SU-DHL-6 (cell line): ENCODE measurements around the gene PRX.

Experiments used
- H2AFZ ChIP-seq: fragments of 200-600 bp; sonication (generic); 2 replicates; pipeline ENCODE4 v1.6.1; 2014; ENCODE audit warnings: low read depth, mild to moderate bottlenecking, moderate library complexity, mixed read lengths, antibody characterized with exemption, low read length; ENCODE audit not compliant: severe bottlenecking
- H3F3A ChIP-seq: fragments of 200-600 bp; shearing (Covaris generic); 2 replicates; pipeline ENCODE4 v1.6.0; 2016; ENCODE audit warnings: antibody characterized with exemption, mild to moderate bottlenecking; ENCODE audit not compliant: insufficient read depth
- H3K27ac ChIP-seq: fragments of 200-600 bp; sonication (generic); 2 replicates; pipeline ENCODE4 v1.5.1; 2016; ENCODE audit warnings: low read depth, mild to moderate bottlenecking, low read length, moderate library complexity, mixed read lengths
- H3K27me3 ChIP-seq: fragments of 200-600 bp; sonication (generic), shearing (Covaris generic); 2 replicates; pipeline ENCODE4 v1.6.0; 2014; ENCODE audit warnings: mild to moderate bottlenecking, low read length
- H3K36me3 ChIP-seq: fragments of 200-600 bp; sonication (generic); 2 replicates; pipeline ENCODE4 v1.6.1; 2014; ENCODE audit warnings: mild to moderate bottlenecking, low read length, mixed read lengths
- H3K4me2 ChIP-seq: fragments of 300-600, 200-600 bp; shearing (Covaris generic), sonication (generic); 2 replicates; pipeline ENCODE4 v1.6.0; 2014; ENCODE audit warnings: low read length, low read depth, mild to moderate bottlenecking; ENCODE audit not compliant: poor library complexity, severe bottlenecking
- H3K4me3 ChIP-seq: fragments of 200-600 bp; sonication (generic); 2 replicates; pipeline ENCODE4 v1.5.1; 2014; ENCODE audit warnings: antibody characterized with exemption, low read length, mild to moderate bottlenecking, mixed read lengths; ENCODE audit not compliant: insufficient read depth, poor library complexity, severe bottlenecking
- H3K79me2 ChIP-seq: fragments of 200-600 bp; sonication (generic); 2 replicates; pipeline ENCODE4 v1.6.1; 2014; ENCODE audit warnings: mild to moderate bottlenecking, low read length, moderate library complexity; ENCODE audit not compliant: insufficient read depth
- H3K9ac ChIP-seq: fragments of 200-600 bp; sonication (generic); 2 replicates; pipeline ENCODE4 v1.7.0; 2014; ENCODE audit warnings: mild to moderate bottlenecking, low read length
- H3K9me2 ChIP-seq: fragments of 200-600 bp; sonication (generic); replicated peaks from 2 replicates; pipeline ENCODE4 v1.6.1; 2014; ENCODE audit warnings: low read length; ENCODE audit not compliant: insufficient read depth
- H3K9me3 ChIP-seq: fragments of 200-600 bp; sonication (generic); 2 replicates; pipeline ENCODE4 v1.6.1; 2014; ENCODE audit warnings: low read length, mixed read lengths; ENCODE audit not compliant: insufficient read depth
- H4K20me1 ChIP-seq: fragments of 200-600 bp; sonication (generic); 2 replicates; pipeline ENCODE4 v1.6.1; 2014; ENCODE audit warnings: low read depth, mild to moderate bottlenecking, antibody characterized with exemption, low read length, moderate library complexity, mixed read lengths
- CTCF ChIP-seq: fragments of 200-600 bp; sonication (generic); IDR thresholded peaks from one replicate; pipeline ENCODE4 v1.5.1; 2017; ENCODE audit warnings: antibody characterized with exemption, mild to moderate bottlenecking, low read length, moderate library complexity; ENCODE audit not compliant: insufficient read depth, poor library complexity, severe bottlenecking
- EZH2phosphoT487 ChIP-seq: fragments of 200-600 bp; sonication (generic), shearing (Covaris generic); conservative IDR thresholded peaks from 2 replicates; pipeline ENCODE4 v1.6.1; 2018; ENCODE audit warnings: mild to moderate bottlenecking, antibody characterized with exemption, low read length, moderate library complexity, mixed read lengths

PRX gene

DNA sequence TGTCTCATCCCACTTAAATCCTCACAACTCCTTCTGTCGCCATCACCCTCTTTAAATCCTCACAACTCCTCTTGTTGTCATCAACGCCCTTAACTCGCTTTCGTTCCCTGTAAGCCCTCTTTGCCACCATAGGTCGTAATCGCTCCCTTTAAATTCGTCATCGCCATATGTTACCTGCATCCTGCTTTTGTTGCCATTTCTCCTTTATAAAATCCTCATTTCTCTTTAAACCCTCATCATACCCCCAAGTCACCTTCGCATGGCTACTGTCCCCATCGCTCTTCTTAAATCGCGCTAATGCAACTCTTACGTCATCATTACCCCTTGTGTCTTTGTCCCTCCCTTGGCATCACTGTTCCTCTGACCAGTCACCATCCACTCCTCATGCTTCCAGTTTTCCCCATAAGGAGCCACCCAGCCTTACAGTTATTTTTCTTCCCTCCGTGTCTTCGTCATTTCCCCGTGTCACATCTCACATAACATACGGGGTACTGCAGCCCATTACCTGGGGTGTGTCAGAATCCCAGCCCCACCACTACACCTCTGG, 64.1 kb downstream of the PRX start:
- Histone ChIP-seq H4K20me1 (no peaks in the 10 kb centered on the region), H3K36me3 (no peaks in the 10 kb centered on the region), H3F3A (no peaks in the 10 kb centered on the region), H3K9me2 (no peaks in the 10 kb centered on the region), H3K4me3 (peak overlapping the region; percentile 59), H3K4me2 (peak overlapping the region; percentile 82), H3K9ac (peak overlapping the region; percentile 57), H3K27ac (no peak overlapping the region), H2AFZ (peak overlapping the region; percentile 1), H3K79me2 (peaks cover 35% of the 10 kb centered on the region), H3K9me3 (no peaks in the 10 kb centered on the region), H3K27me3 (no peaks in the 10 kb centered on the region)
- TF ChIP-seq EZH2phosphoT487: no peak
- no peak for TF ChIP-seq CTCF

GRCh38 chr19:40348125-40348913, 64.9 kb downstream of the PRX start, which contains the start of the genes C19orf47 and PLD3:
TSS of gene C19orf47 (minus strand) at chr19:40348397. CDS start at chr19:40341857, 6,540 bp downstream.
TSS of gene PLD3 (plus strand) at chr19:40348695. CDS start at chr19:40366484, 17,789 bp downstream.
- TF ChIP-seq CTCF (no peak), EZH2phosphoT487 (no peak)
- no peaks in the 10 kb centered on the region for H3K27me3 ChIP-seq
- H3K9me2 ChIP-seq: no peaks in the 10 kb centered on the region
- H3K9ac ChIP-seq: peak within 1 kb of the TSS; percentile 68
- peak within 1 kb of the TSS; percentile 89 for H3K4me2 ChIP-seq
- H3K79me2 ChIP-seq: peaks cover 35% of the 10 kb centered on the region
- no peaks in the 10 kb centered on the region for H3F3A ChIP-seq
- no peaks in the 10 kb centered on the region for H3K36me3 ChIP-seq
- H3K27ac ChIP-seq: 0 out of 2 replicates have a peak within 1 kb of the TSS, but pooled peaks have one; percentile 11
- no peaks in the 10 kb centered on the region for H4K20me1 ChIP-seq
- peak within 1 kb of the TSS; percentile 22 for H2AFZ ChIP-seq
- no peaks in the 10 kb centered on the region for H3K9me3 ChIP-seq
- H3K4me3 ChIP-seq: peak within 1 kb of the TSS; percentile 73

DNA sequence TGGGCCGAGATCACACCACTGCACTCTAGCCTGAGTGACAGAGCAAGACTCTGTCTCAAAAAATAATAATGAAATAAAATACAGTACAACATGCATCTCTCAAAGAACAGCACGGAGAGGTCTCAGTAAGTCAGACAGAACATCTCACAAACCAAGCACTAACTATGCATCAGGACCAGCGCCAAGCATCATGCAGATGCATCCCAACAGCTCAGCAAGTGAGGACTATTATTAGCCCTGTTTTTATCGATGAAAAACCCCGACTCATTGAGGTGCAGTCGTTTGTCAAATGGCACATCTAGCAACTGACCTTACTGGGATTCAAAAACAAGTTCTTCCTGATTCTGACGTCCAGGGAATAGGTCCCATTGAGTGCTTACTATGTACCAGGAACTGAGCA, 68.8 kb downstream of the PRX start:
- Histone ChIP-seq H3K9me3 (no peaks in the 10 kb centered on the region), H4K20me1 (no peaks in the 10 kb centered on the region), H3F3A (no peaks in the 10 kb centered on the region), H3K79me2 (peaks cover 36% of the 10 kb centered on the region), H3K36me3 (no peaks in the 10 kb centered on the region), H3K9ac (no peak overlapping the region), H3K9me2 (no peaks in the 10 kb centered on the region), H3K27ac (no peak overlapping the region), H3K4me2 (no peak overlapping the region), H3K4me3 (no peak overlapping the region), H2AFZ (no peak overlapping the region), H3K27me3 (no peaks in the 10 kb centered on the region)
- TF ChIP-seq CTCF: no peak
- TF ChIP-seq EZH2phosphoT487: no peak
